GM04504 (cell line): ENCODE results near the gene CRACR2B.
A peak's percentile ranks its signal among the peaks of the same experiment; 100 is the strongest.

Experiments
- DNase-seq: peaks from one replicate; pipeline ENCODE4 v3.0.0-alpha.2; 2012; ENCODE audit warnings: low read depth

Gene CRACR2B

GRCh38 chr11:827897-828192 is at the start of gene CRACR2B:
TSS of gene CRACR2B (plus strand) at chr11:827919. CDS start at chr11:828608, 689 bp downstream.
- no peak for DNase-seq

GRCh38 chr11:778976-779954 is 48.5 kb upstream of the CRACR2B start:
- no peak for DNase-seq

- no peak for DNase-seq
These were observed 47.7 kb upstream of the CRACR2B start for GRCh38 chr11:779955-780532.

- no peak for DNase-seq
These were observed 45.2 kb upstream of the CRACR2B start for GRCh38 chr11:782264-783174.

GRCh38 chr11:783581-784015 is 44.1 kb upstream of the CRACR2B start:
- DNase-seq: peak; percentile 55

GRCh38 chr11:786235-787083 is 41.3 kb upstream of the CRACR2B start:
- no peak for DNase-seq

- DNase-seq: no peak
These were observed 40.5 kb upstream of the CRACR2B start for GRCh38 chr11:787084-787675.

GRCh38 chr11:788009-788640 is 39.6 kb upstream of the CRACR2B start:
- no peak for DNase-seq

- DNase-seq: no peak
These were observed 38.5 kb upstream of the CRACR2B start for GRCh38 chr11:788953-789940.

- DNase-seq: peak; percentile 29
These were observed 37.8 kb upstream of the CRACR2B start, which contains the start of gene CEND1 for GRCh38 chr11:789943-790342. TSS of gene CEND1 (minus strand) at chr11:790090. CDS start at chr11:788576, 1,514 bp downstream.

- DNase-seq: no peak
These were observed 36.8 kb upstream of the CRACR2B start for GRCh38 chr11:790721-791564.

GRCh38 chr11:791658-792534 is 35.8 kb upstream of the CRACR2B start:
- no peak for DNase-seq

GRCh38 chr11:792535-792821 is 35.2 kb upstream of the CRACR2B start:
- DNase-seq: no peak

- DNase-seq: no peak
These were observed 34.8 kb upstream of the CRACR2B start for GRCh38 chr11:792873-793272.

GRCh38 chr11:793556-793955 is 34.2 kb upstream of the CRACR2B start:
- no peak for DNase-seq

- DNase-seq: no peak
These were observed 33.5 kb upstream of the CRACR2B start for GRCh38 chr11:794013-794765.
